Lower leg skin (tissue), 3 donors: ENCODE results near the gene HAGH.

Experiments used
- CTCF ChIP-seq, 3 donors: fragments of 450-650 bp; IDR thresholded peaks; one replicate each; pipeline ENCODE4 v1.5.1; 2016; ENCODE audit warnings: antibody characterized with exemption in 3 of 3, mild to moderate bottlenecking in 3 of 3, moderate library complexity in 2 of 3
- POLR2A ChIP-seq, 2 donors: fragments of 450-650 bp; IDR thresholded peaks; one replicate each; pipeline ENCODE4 v1.6.1; 2016 to 2017; ENCODE audit warnings: antibody characterized with exemption in 2 of 2, mild to moderate bottlenecking in 1 of 2, moderate library complexity in 1 of 2

GRCh38 chr16:1819611-1820010, 7.0 kb downstream of the HAGH start:
- TF ChIP-seq CTCF (IDR thresholded peaks at IDR 0.05) (no peak), POLR2A (IDR thresholded peaks at IDR 0.05) (no peak)
